ENCODE data around the gene COX4I2. TPM values are rescaled to one million over a fixed set of nuclear protein-coding genes. Genes with fewer than 3 reads are reported as not detected.

The COX4I2 gene
- total RNA-seq, 6 experiments from 2014 or later: not detected

GRCh38 chr20:31602779-31603441, 34.8 kb upstream of the COX4I2 start:
- TF ChIP-seq, protein P1, sequence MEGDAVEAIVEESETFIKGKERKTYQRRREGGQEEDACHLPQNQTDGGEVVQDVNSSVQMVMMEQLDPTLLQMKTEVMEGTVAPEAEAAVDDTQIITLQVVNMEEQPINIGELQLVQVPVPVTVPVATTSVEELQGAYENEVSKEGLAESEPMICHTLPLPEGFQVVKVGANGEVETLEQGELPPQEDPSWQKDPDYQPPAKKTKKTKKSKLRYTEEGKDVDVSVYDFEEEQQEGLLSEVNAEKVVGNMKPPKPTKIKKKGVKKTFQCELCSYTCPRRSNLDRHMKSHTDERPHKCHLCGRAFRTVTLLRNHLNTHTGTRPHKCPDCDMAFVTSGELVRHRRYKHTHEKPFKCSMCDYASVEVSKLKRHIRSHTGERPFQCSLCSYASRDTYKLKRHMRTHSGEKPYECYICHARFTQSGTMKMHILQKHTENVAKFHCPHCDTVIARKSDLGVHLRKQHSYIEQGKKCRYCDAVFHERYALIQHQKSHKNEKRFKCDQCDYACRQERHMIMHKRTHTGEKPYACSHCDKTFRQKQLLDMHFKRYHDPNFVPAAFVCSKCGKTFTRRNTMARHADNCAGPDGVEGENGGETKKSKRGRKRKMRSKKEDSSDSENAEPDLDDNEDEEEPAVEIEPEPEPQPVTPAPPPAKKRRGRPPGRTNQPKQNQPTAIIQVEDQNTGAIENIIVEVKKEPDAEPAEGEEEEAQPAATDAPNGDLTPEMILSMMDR (IDR thresholded peaks at IDR 0.05): peak; percentile 33; the same call in 1 of the 2 replicates
- Mint-ChIP-seq H3K27me3 (ENCODE audit: insufficient read depth) (peaks cover 36% of the 10 kb centered on the region), H3K27ac (peak overlapping the region; percentile 99), H3K4me3 (peak overlapping the region; percentile 96), H3K4me1 (ENCODE audit: low read depth) (peaks cover 30% of the 10 kb centered on the region), H3K9me3 (peaks cover 23% of the 10 kb centered on the region), H3K36me3 (ENCODE audit: low read depth) (peaks cover 29% of the 10 kb centered on the region)
- peak; percentile 79 for DNase-seq

DNA sequence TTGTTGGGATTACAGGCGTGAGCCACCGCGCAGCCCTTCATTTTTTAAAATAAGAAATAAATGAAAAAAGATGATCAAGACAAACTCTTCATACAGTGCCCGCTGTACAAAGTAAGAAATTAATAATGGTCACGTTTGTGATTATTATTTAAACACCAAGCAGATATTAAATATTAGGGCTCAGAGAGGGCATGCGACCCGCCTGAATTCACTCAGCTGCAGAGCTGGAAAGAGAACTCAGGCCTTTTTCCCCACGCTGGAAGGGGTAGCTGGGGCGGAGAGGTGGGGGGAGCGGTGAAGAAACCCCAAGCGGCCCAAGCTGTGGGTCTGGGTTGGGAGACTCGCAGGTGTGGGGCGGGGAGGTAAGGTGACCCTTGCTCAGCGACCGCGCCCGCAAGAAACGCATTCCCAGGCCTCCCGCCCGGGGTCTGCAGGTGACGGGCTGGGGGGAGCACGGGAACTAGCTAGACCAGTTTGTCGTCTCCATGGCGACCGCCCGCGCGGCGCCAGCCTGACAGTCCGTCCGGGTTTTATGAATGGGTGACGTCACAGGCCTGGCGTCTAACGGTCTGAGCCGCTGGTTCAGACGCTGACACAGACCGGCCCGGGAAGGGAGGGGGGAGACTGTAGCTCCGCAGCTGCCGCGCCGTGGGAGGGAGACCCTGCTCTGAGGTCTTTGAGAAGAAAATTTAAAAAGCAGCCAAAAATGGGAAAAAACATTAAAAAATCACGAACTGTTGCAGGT, 33.7 kb upstream of the COX4I2 start:
- peak; percentile 97 for DNase-seq
- Mint-ChIP-seq H3K4me1 (ENCODE audit: low read depth) (peaks cover 39% of the 10 kb centered on the region), H3K9me3 (peaks cover 23% of the 10 kb centered on the region), H3K27ac (peak overlapping the region; percentile 99), H3K27me3 (ENCODE audit: insufficient read depth) (peaks cover 38% of the 10 kb centered on the region), H3K36me3 (ENCODE audit: low read depth) (peaks cover 29% of the 10 kb centered on the region), H3K4me3 (peak overlapping the region; percentile 96)
- TF ChIP-seq, protein P1 (IDR thresholded peaks at IDR 0.05): no peak

DNA sequence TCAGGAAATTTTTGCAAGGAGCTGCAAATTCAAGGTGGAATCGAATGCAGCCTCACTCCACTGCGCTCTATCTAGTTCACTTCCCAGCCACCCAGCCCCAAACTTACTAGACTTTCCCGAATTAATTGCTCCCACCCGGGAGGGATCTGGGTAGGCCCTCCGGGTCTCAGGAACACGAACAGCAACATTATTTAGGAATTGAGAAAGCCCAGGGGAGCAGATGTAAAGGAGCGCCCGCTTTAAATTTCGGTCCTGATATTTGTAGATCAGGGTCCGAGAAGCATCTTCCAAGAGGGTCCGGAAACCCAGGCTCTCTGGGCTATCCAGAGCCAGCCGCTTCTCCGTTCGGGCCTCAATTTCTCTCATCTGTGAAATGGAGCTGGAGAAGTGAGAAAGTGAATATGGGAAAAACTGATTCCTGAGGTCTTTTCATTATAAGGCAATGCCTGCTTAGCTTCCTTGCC, 33.1 kb upstream of the COX4I2 start:
- Mint-ChIP-seq H3K36me3 (ENCODE audit: low read depth) (peaks cover 29% of the 10 kb centered on the region), H3K27me3 (ENCODE audit: insufficient read depth) (peaks cover 38% of the 10 kb centered on the region), H3K4me3 (peak overlapping the region; percentile 96), H3K9me3 (peaks cover 23% of the 10 kb centered on the region), H3K27ac (peak overlapping the region; percentile 99), H3K4me1 (ENCODE audit: low read depth) (peaks cover 41% of the 10 kb centered on the region)
- no peak for DNase-seq
- TF ChIP-seq, protein P1 (IDR thresholded peaks at IDR 0.05): no peak

GRCh38 chr20:31605031-31605901, 32.4 kb upstream of the COX4I2 start, which contains the start of gene ID1:
Gene ID1 (plus strand): TSS chr20:31605289. CDS start chr20:31605388, 99 bp downstream.
- TF ChIP-seq, protein P1 (IDR thresholded peaks at IDR 0.05): no peak
- Mint-ChIP-seq H3K27me3 (ENCODE audit: insufficient read depth) (peaks cover 38% of the 10 kb centered on the region), H3K27ac (peak within 1 kb of the TSS; percentile 99), H3K4me1 (ENCODE audit: low read depth) (peaks cover 42% of the 10 kb centered on the region), H3K9me3 (peaks cover 23% of the 10 kb centered on the region), H3K4me3 (peak within 1 kb of the TSS; percentile 96), H3K36me3 (ENCODE audit: low read depth) (peaks cover 29% of the 10 kb centered on the region)
- DNase-seq: peak; percentile 97

Measured in HFFc6 (cell line).